ENCODE measurements around the gene CENPE. TPM values are rescaled to one million over a fixed set of nuclear protein-coding genes. Genes with fewer than 3 reads are reported as not detected.

CENPE gene
- total and polyA plus RNA-seq, 8 donors, result 0.04 to 2.7 (median 0.39) TPM

DNA sequence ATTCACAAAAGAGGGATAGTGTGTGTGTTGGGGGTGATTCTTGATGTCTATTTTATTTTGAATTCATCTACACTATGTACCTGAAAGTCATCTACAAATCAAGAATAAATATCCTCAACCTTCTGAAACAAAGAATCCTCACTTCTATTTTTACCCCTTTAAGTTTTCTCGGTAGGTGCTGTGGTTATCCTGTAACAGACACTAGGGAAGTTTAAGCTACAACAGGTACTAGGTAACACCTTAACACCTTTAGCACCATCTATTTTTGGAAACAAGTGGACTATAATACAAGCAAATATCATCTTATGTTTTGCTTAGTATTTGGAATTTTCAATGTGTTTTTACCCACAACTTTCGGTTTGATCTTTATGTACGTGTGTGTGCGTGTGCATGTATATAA lies 86.5 kb downstream of the CENPE start:
- Histone ChIP-seq H3K4me1 (no peaks in the 10 kb centered on the region), H3K9me3 (no peaks in the 10 kb centered on the region), H3K4me3 (no peak overlapping the region), H3K36me3 (no peaks in the 10 kb centered on the region), H3K27me3 (no peaks in the 10 kb centered on the region), H3K27ac (no peak overlapping the region)
- WGBS, 2 donors, result 79 to 94% methylated on average over 4 of the region's 4 CpGs
- TF ChIP-seq, protein P1, sequence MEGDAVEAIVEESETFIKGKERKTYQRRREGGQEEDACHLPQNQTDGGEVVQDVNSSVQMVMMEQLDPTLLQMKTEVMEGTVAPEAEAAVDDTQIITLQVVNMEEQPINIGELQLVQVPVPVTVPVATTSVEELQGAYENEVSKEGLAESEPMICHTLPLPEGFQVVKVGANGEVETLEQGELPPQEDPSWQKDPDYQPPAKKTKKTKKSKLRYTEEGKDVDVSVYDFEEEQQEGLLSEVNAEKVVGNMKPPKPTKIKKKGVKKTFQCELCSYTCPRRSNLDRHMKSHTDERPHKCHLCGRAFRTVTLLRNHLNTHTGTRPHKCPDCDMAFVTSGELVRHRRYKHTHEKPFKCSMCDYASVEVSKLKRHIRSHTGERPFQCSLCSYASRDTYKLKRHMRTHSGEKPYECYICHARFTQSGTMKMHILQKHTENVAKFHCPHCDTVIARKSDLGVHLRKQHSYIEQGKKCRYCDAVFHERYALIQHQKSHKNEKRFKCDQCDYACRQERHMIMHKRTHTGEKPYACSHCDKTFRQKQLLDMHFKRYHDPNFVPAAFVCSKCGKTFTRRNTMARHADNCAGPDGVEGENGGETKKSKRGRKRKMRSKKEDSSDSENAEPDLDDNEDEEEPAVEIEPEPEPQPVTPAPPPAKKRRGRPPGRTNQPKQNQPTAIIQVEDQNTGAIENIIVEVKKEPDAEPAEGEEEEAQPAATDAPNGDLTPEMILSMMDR (IDR thresholded peaks at IDR 0.05), result no peak
- intact Hi-C loops (cut with DNase I), result no loop called here
- DNase-seq (no peak), ATAC-seq (no peak), FAIRE-seq (no peak)

DNA sequence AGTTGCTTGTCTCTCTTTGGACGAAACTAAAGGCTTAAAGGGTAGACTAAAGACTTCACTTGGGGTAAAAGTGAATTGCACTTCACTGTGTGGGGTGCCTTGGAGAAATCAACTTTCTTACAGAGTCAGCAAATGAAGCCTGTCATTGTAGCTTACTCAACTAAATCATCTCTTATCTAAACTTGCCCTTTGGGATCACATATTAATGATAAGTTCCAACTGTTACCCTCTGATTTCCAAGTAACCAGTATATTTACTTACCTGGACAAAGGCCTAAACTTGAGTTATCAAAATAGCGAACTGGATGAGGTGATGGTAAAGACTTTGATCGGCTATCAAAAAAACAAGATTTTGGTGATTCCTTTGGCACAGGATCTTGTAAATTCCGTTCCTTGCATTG lies 89.6 kb downstream of the CENPE start:
- WGBS, 2 donors, result 66 to 67% methylated on average over 4 of the region's 4 CpGs
- Histone ChIP-seq H3K27ac (no peak overlapping the region), H3K9me3 (no peaks in the 10 kb centered on the region), H3K27me3 (no peaks in the 10 kb centered on the region), H3K4me1 (no peaks in the 10 kb centered on the region), H3K36me3 (no peaks in the 10 kb centered on the region), H3K4me3 (no peak overlapping the region)
- no peak for DNase-seq
- intact Hi-C loops (cut with DNase I), result loop anchor here in 2 of 3 donors (10.0 kb wide), 2 partner anchors 654 to 664 kb away; no protein-coding TSS in a partner anchor
- TF ChIP-seq, protein P1 (IDR thresholded peaks at IDR 0.05), result no peak
- no peak for ATAC-seq
- no peak for FAIRE-seq

GRCh38 chr4:103105558-103106356 lies 92.4 kb downstream of the CENPE start:
- TF ChIP-seq, protein P1 (IDR thresholded peaks at IDR 0.05), result no peak
- Histone ChIP-seq H3K27me3 (no peaks in the 10 kb centered on the region), H3K36me3 (no peaks in the 10 kb centered on the region), H3K27ac (no peak overlapping the region), H3K4me1 (no peaks in the 10 kb centered on the region), H3K4me3 (no peak overlapping the region), H3K9me3 (no peaks in the 10 kb centered on the region)
- FAIRE-seq (no peak), DNase-seq (no peak), ATAC-seq (no peak)
- WGBS, 2 donors, result 95 to 97% methylated on average over 2 of the region's 2 CpGs
- intact Hi-C loops (cut with DNase I), result loop anchor here in 2 of 3 donors (10.0 kb wide), 2 partner anchors 651 to 661 kb away; no protein-coding TSS in a partner anchor

- ATAC-seq (no peak), FAIRE-seq (no peak), DNase-seq (no peak)
- H3K4me3 ChIP-seq, result no peak overlapping the region
- no peaks in the 10 kb centered on the region for H3K4me1 ChIP-seq
- intact Hi-C loops (cut with DNase I), result loop anchor here in 2 of 3 donors (10.0 kb wide), 2 partner anchors 650 to 660 kb away; no protein-coding TSS in a partner anchor
- TF ChIP-seq, protein P1 (IDR thresholded peaks at IDR 0.05), result no peak
- 86 to 90% methylated on average over 3 of the region's 3 CpGs for WGBS, 2 donors
- no peaks in the 10 kb centered on the region for H3K36me3 ChIP-seq
- no peaks in the 10 kb centered on the region for H3K9me3 ChIP-seq
- no peaks in the 10 kb centered on the region for H3K27me3 ChIP-seq
- H3K27ac ChIP-seq, result no peak overlapping the region
These were observed 93.3 kb downstream of the CENPE start for GRCh38 chr4:103104886-103105285.

- intact Hi-C loops (cut with DNase I), result loop anchor here in 2 of 3 donors (10.0 kb wide), 2 partner anchors 646 to 656 kb away; no protein-coding TSS in a partner anchor
- H3K9me3 ChIP-seq, result no peaks in the 10 kb centered on the region
- no peaks in the 10 kb centered on the region for H3K27me3 ChIP-seq
- ATAC-seq (no peak), DNase-seq (no peak), FAIRE-seq (no peak)
- no peaks in the 10 kb centered on the region for H3K36me3 ChIP-seq
- TF ChIP-seq, protein P1 (IDR thresholded peaks at IDR 0.05), result no peak
- H3K4me3 ChIP-seq, result no peak overlapping the region
- 56 to 57% methylated on average over 5 of the region's 5 CpGs for WGBS, 2 donors
- peaks cover 5 to 19% (median 7%) of the 10 kb centered on the region in 3 donors for H3K4me1 ChIP-seq
- no peak overlapping the region for H3K27ac ChIP-seq
These were observed 97.5 kb downstream of the CENPE start for GRCh38 chr4:103100691-103101090.
